Measurements from ENCODE around the gene PDK2.

- TF ChIP-seq EZH2 (IDR thresholded peaks at IDR 0.05): no peak
- TF ChIP-seq, protein P1, sequence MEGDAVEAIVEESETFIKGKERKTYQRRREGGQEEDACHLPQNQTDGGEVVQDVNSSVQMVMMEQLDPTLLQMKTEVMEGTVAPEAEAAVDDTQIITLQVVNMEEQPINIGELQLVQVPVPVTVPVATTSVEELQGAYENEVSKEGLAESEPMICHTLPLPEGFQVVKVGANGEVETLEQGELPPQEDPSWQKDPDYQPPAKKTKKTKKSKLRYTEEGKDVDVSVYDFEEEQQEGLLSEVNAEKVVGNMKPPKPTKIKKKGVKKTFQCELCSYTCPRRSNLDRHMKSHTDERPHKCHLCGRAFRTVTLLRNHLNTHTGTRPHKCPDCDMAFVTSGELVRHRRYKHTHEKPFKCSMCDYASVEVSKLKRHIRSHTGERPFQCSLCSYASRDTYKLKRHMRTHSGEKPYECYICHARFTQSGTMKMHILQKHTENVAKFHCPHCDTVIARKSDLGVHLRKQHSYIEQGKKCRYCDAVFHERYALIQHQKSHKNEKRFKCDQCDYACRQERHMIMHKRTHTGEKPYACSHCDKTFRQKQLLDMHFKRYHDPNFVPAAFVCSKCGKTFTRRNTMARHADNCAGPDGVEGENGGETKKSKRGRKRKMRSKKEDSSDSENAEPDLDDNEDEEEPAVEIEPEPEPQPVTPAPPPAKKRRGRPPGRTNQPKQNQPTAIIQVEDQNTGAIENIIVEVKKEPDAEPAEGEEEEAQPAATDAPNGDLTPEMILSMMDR (IDR thresholded peaks at IDR 0.05): no peak
- TF ChIP-seq EZH2phosphoT487 (IDR thresholded peaks at IDR 0.05): no peak
These were observed 40.4 kb downstream of the PDK2 start for GRCh38 chr17:50135316-50136095.

All from neural progenitor cell (in vitro differentiated cells).